Left ventricle myocardium inferior (tissue), 1 donor: Measurements from ENCODE around the gene PARK7. TPM values are rescaled to one million over a fixed set of nuclear protein-coding genes. Genes with fewer than 3 reads are reported as not detected.
A peak's percentile ranks its signal among the peaks of the same experiment; 100 is the strongest.
"Not testable (repeated sequence)": the region's sequence is repeated elsewhere in the genome, so short reads cannot be mapped to it uniquely, and the experiment has no call there.

ENCODE experiments used
- DNase-seq: peaks from one replicate; pipeline ENCODE4 v3.0.0-alpha.2; 2020
- H3K27ac ChIP-seq: fragments of 200-600 bp; replicated peaks from 2 replicates; pipeline ENCODE4 v1.8.0; 2021
- H3K27me3 ChIP-seq: fragments of 200-600 bp; 2 replicates; pipeline ENCODE4 v1.8.0; 2021; ENCODE audit warnings: low read depth
- H3K36me3 ChIP-seq: fragments of 200-600 bp; 2 replicates; pipeline ENCODE4 v1.8.0; 2021
- H3K4me1 ChIP-seq: fragments of 200-600 bp; 2 replicates; pipeline ENCODE4 v1.8.0; 2021
- H3K4me3 ChIP-seq: fragments of 200-600 bp; 2 replicates; pipeline ENCODE4 v1.8.0; 2021; ENCODE audit warnings: mild to moderate bottlenecking, moderate library complexity
- H3K9me3 ChIP-seq: fragments of 200-600 bp; replicated peaks from 2 replicates; pipeline ENCODE4 v1.8.0; 2021
- intact Hi-C: fragments of 100-400 bp; cut with micrococcal nuclease; formaldehyde crosslinking; loops from one replicate; pipeline ENCODE4 v1.11.0; 2022
- total RNA-seq: library from RNA; stranded (reverse); fragmentation: NEBNext Ultra II Directional; extraction: Animal tissue kit (Norgen Biotek cat#: 25700); gene quantifications from one replicate; pipeline ENCODE4 v1.2.1, GENCODE V29; 2021
- TF ChIP-seq, protein P1 (sequence below): fragments of 200-600 bp; IDR thresholded peaks from 2 replicates; pipeline ENCODE4 v1.8.0; 2021; ENCODE audit warnings: antibody characterized with exemption, mild to moderate bottlenecking, borderline replicate concordance
- donor health status: DM: no; HTN: yes; CAD: no; lungs with severe emphysema.

Gene PARK7
- total RNA-seq, 1 donor from 2014 or later, result 329 TPM

DNA sequence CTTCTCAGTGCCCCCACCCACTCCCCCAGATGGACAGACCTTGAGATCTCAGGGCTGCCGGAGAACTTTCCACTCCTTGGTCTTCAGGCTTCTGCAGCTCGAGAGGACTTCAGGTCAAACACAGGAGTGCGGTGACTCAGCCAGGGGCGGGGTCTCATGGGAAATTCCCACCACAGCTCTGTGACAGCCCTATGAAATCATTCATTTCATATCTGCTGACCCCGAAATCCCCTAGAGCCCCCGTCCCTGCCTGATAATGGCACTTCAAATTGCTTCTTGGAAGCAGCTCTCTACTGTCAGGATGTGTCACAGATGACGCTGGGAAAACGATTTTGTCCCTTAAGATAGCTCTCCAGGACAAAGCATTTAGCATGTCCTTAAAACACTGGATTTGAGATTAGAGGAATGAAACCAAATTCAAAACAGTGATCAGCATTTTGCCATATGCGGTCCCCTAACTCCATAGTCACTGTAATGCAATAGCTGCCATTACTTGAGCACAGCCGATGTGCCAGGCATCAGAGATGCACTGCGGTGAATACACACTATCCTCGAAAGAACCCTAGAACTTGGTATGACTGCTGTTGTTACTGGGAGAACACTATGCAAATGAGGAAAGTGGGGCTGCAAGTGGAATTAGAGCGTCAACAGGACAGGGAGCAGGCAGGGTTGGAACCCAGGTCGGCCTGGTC is 20.6 kb upstream of the PARK7 start, which contains the start of gene TNFRSF9:
Gene TNFRSF9 (minus strand): TSS at position 95 of the 692 bp plus-strand sequence. CDS start 845 bp downstream, outside the sequence.
- Histone ChIP-seq H3K27ac (no peak within 1 kb of the TSS), H3K4me3 (no peak within 1 kb of the TSS), H3K36me3 (no peaks in the 10 kb centered on the region), H3K4me1 (peaks cover 24% of the 10 kb centered on the region), H3K9me3 (no peaks in the 10 kb centered on the region), H3K27me3 (peaks cover 78% of the 10 kb centered on the region)
- TF ChIP-seq, protein P1, sequence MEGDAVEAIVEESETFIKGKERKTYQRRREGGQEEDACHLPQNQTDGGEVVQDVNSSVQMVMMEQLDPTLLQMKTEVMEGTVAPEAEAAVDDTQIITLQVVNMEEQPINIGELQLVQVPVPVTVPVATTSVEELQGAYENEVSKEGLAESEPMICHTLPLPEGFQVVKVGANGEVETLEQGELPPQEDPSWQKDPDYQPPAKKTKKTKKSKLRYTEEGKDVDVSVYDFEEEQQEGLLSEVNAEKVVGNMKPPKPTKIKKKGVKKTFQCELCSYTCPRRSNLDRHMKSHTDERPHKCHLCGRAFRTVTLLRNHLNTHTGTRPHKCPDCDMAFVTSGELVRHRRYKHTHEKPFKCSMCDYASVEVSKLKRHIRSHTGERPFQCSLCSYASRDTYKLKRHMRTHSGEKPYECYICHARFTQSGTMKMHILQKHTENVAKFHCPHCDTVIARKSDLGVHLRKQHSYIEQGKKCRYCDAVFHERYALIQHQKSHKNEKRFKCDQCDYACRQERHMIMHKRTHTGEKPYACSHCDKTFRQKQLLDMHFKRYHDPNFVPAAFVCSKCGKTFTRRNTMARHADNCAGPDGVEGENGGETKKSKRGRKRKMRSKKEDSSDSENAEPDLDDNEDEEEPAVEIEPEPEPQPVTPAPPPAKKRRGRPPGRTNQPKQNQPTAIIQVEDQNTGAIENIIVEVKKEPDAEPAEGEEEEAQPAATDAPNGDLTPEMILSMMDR, result no peak
- intact Hi-C loops, result no loop called here
- DNase-seq, result no peak

DNA sequence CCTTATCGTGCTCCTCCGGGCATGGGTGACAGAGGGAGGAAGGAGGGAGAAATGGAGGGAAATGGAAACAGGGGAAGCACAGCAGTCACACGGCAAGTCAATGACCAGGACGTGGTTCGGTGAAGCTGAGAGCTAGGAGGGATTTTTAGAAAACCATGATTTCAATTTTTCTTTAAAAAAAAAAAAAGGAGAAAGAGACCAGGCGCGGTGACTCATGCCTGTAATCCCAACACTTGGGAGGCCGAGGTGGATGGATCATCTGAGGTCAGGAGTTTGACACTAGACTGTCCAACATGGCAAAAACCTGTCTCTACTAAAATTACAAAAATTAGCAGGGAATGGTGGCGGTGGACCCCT is 20.1 kb upstream of the PARK7 start:
- H3K27ac ChIP-seq, result no peak overlapping the region
- TF ChIP-seq, protein P1, result no peak
- H3K36me3 ChIP-seq, result no peaks in the 10 kb centered on the region
- peaks cover 24% of the 10 kb centered on the region for H3K4me1 ChIP-seq
- no peak for DNase-seq
- intact Hi-C loops, result no loop called here
- H3K27me3 ChIP-seq, result peaks cover 73% of the 10 kb centered on the region
- H3K9me3 ChIP-seq, result no peaks in the 10 kb centered on the region
- no peak overlapping the region for H3K4me3 ChIP-seq

DNA sequence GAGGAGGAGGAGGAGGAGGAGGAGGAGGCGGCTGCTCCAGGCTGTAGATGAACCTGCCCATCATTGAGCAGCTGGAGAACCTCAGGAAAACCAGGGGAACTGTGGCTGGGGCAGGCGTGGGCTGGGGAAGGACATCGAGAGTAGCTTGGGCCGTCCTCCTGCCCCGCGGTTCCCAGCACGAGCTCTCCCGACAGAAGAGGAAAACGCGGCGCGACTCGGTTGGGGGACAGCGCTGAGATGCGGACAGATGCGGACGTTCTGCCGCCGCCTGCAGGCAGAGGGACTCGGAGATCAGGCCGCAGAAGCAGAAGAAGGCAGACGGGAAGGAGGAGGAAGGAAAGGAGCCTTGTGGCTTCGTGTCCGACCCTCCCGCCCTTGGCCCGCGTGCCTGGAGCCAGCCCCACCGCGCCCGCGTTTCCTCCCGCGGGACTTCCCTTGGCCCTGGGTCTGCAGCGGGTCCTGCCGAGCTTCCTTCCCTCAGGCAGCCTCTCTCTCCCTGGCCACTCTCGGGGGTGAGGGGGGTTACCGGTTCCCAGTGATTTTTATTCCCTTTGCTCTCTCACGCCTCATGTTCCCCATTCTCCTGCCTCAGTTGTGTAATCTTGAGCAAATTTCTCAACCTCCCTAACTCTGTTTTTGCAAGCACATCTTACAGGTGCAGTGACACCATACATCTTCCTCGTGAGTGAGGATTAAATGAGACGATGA is 19.1 kb upstream of the PARK7 start:
- peaks cover 63% of the 10 kb centered on the region for H3K27me3 ChIP-seq
- DNase-seq, result peak; percentile 67
- H3K4me1 ChIP-seq, result peaks cover 24% of the 10 kb centered on the region
- peak overlapping the region; percentile 52 for H3K4me3 ChIP-seq
- H3K9me3 ChIP-seq, result no peaks in the 10 kb centered on the region
- H3K36me3 ChIP-seq, result no peaks in the 10 kb centered on the region
- intact Hi-C loops, result no loop called here
- TF ChIP-seq, protein P1, result peak; percentile 49
- peak overlapping the region; percentile 60 for H3K27ac ChIP-seq

DNA sequence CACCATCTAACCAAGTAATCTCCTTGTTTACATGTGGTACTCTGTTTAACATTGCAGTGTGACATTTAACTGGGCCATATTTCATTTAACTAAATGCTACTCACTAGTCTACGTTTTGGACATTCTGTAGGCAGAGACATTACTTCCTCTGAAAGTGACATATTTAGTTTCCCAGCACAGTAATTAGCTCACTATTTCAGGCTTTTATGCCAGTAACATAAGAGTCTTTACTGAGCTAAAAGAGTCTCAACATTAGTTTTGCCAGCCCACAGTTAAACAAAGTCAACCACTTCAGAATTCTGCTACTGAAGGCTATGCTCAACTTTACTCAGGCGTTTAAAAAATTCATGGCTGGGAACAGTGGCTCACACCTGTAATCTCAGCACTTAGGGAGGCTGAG is 18.3 kb upstream of the PARK7 start:
- Histone ChIP-seq H3K27ac (no peak overlapping the region), H3K9me3 (no peaks in the 10 kb centered on the region), H3K4me1 (peaks cover 24% of the 10 kb centered on the region), H3K4me3 (no peak overlapping the region), H3K36me3 (no peaks in the 10 kb centered on the region), H3K27me3 (peaks cover 54% of the 10 kb centered on the region)
- intact Hi-C loops, result no loop called here
- TF ChIP-seq, protein P1, result no peak
- DNase-seq, result no peak

DNA sequence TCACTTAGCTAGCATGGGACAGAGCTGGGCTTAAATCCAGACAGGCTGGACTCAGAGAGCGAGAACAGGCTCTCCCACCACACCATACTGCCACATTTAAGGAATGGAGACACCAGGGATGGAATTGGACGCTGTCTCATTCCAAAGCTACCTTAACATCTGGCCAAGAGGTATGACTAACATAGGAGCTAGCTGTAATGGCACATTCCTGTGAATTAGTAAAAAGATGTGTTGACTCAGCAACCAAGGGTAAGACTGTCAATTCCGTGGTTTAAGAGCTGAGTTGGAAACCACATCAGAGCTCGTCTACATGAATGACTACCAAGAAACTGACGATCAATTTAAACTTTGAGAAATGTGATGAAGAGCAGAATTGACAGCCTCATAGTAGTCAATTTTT is 12.6 kb upstream of the PARK7 start:
- Histone ChIP-seq H3K36me3 (no peaks in the 10 kb centered on the region), H3K4me1 (peaks cover 6% of the 10 kb centered on the region), H3K27me3 (no peaks in the 10 kb centered on the region), H3K9me3 (no peaks in the 10 kb centered on the region), H3K4me3 (no peak overlapping the region), H3K27ac (no peak overlapping the region)
- DNase-seq, result no peak
- intact Hi-C loops, result no loop called here
- TF ChIP-seq, protein P1, result no peak

DNA sequence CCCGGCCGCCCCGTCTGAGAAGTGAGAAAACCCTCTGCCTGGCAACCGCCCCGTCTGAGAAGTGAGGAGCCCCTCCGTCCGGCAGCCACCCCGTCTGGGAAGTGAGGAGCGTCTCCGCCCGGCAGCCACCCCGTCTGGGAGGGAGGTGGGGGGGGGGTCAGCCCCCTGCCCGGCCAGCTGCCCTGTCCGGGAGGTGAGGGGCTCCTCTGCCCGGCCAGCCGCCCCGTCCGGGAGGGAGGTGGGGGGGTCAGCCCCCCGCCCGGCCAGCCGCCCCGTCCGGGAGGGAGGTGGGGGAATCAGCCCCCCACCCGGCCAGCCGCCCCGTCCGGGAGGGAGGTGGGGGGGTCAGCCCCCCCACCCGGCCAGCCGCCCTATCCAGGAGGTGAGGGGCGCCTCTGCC is 8.7 kb upstream of the PARK7 start:
- H3K27ac ChIP-seq, DNase-seq, intact Hi-C loops, H3K27me3 ChIP-seq, H3K9me3 ChIP-seq, H3K36me3 ChIP-seq, H3K4me3 ChIP-seq: not testable (repeated sequence)
- H3K4me1 ChIP-seq, result peaks cover 14% of the 10 kb centered on the region
